ENCODE results near the gene ARID5A.
"Not testable (repeated sequence)": the region's sequence is repeated elsewhere in the genome, so short reads cannot be mapped to it uniquely, and the experiment has no call there.

The ARID5A gene

GRCh38 chr2:96536445-96537065 is at the start of gene ARID5A:
Gene ARID5A, plus strand, starts transcription at chr2:96536752. Its CDS starts 75 bp downstream, at chr2:96536827.
- DNase-seq = peak; percentile 84

GRCh38 chr2:96489261-96489660 is 47.3 kb upstream of the ARID5A start:
- no peak for DNase-seq

- DNase-seq = no peak
These were observed 46.9 kb upstream of the ARID5A start for GRCh38 chr2:96489663-96490062.

GRCh38 chr2:96491860-96492497 is 44.6 kb upstream of the ARID5A start:
- no peak for DNase-seq

- DNase-seq = no peak
These were observed 43.5 kb upstream of the ARID5A start for GRCh38 chr2:96493072-96493471.

GRCh38 chr2:96494188-96494587 is 42.4 kb upstream of the ARID5A start:
- no peak for DNase-seq

GRCh38 chr2:96495982-96496629 is 40.4 kb upstream of the ARID5A start:
- no peak for DNase-seq

- no peak for DNase-seq
These were observed 38.5 kb upstream of the ARID5A start for GRCh38 chr2:96498021-96498431.

GRCh38 chr2:96498611-96499010 is 37.9 kb upstream of the ARID5A start:
- not testable (repeated sequence) for DNase-seq

GRCh38 chr2:96499061-96499960 is 37.2 kb upstream of the ARID5A start:
- no peak for DNase-seq

- no peak for DNase-seq
These were observed 36.0 kb upstream of the ARID5A start for GRCh38 chr2:96500385-96501066.

GRCh38 chr2:96501471-96501874 is 35.1 kb upstream of the ARID5A start:
- DNase-seq = no peak

GRCh38 chr2:96501886-96502810 is 34.4 kb upstream of the ARID5A start:
- no peak for DNase-seq

GRCh38 chr2:96502891-96503636 is 33.5 kb upstream of the ARID5A start:
- no peak for DNase-seq

- DNase-seq = no peak
These were observed 32.8 kb upstream of the ARID5A start for GRCh38 chr2:96503637-96504243.

- DNase-seq = no peak
These were observed 31.2 kb upstream of the ARID5A start, which contains the start of gene NEURL3 for GRCh38 chr2:96505231-96505889. Gene NEURL3, minus strand, starts transcription at chr2:96505357. Its CDS starts 71 bp downstream, at chr2:96505286.

- no peak for DNase-seq
These were observed 30.3 kb upstream of the ARID5A start for GRCh38 chr2:96506016-96506906.

- no peak for DNase-seq
These were observed 29.7 kb upstream of the ARID5A start for GRCh38 chr2:96506907-96507240.
